ENCODE measurements around the gene GPR21. TPM values are rescaled to one million over a fixed set of nuclear protein-coding genes. Genes with fewer than 3 reads are reported as not detected.
A peak's percentile ranks its signal among the peaks of the same experiment; 100 is the strongest.

GPR21 gene
- polyA plus RNA-seq, 3 donors: 0.32 to 0.33 TPM; not detected in 1

DNA sequence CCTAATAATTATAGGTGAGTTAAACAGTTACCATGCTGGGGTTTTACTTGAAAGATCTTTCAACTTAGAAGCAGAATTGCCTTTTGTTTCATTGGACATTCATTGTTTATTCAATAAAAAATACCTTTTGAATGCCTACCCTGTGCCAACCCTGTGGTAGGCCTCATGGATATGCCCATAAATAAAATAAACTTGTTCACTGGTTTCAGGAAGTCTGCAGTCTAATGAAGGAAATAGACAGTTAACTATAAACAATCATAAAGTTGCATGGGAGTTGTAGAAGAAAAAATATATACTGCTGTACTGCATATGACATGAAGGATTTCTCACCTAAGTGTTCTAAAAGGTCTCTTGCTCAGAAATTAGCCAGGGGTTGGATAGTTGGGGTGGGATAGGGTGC lies 5.3 kb upstream of the GPR21 start:
- DNase-seq (ENCODE audit: extremely low read depth in 1 of 11, low read depth in 9 of 11, low spot score in 4 of 11): no peak

DNA sequence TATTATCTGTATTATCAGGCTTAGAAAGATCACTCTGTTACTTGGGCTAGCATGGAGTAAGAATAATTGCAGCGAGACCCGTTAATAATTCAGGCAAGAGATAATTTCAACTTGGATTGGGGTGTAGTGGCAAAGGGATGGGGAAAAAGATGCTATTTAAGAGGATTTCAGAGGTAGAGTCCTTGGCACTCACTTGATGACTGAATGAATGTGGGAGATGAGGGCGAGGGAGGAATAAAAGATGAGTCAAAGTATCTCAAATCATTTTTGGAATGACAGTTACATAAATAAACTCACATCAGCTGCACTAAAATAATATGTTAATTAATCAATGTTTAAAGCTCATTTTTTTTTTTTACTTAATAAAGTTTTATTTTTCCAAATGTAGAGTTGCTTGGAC lies 4.5 kb upstream of the GPR21 start:
- DNase-seq (ENCODE audit: extremely low read depth in 1 of 11, low read depth in 9 of 11, low spot score in 4 of 11): no peak

DNA sequence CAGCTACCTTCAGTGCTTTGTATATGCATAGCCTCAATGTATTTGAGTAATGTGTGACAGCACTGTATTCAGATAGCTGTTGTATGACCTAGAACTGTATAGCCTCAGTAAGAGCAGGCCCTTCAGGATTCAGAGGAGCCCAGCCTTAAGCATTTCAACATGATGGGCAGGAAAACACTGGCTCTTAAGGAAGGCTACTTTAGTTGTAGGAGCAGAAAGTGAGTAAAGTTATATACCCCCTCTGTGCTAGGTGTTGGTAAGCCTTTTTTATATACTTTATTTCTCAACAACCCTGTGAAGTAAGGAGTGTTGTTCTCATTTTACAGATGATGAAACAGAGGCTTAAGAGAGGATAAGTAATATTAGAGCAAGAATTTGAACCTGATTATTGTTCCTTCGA lies 1.5 kb upstream of the GPR21 start:
- DNase-seq (ENCODE audit: extremely low read depth in 1 of 11, low read depth in 9 of 11, low spot score in 4 of 11): no peak

DNA sequence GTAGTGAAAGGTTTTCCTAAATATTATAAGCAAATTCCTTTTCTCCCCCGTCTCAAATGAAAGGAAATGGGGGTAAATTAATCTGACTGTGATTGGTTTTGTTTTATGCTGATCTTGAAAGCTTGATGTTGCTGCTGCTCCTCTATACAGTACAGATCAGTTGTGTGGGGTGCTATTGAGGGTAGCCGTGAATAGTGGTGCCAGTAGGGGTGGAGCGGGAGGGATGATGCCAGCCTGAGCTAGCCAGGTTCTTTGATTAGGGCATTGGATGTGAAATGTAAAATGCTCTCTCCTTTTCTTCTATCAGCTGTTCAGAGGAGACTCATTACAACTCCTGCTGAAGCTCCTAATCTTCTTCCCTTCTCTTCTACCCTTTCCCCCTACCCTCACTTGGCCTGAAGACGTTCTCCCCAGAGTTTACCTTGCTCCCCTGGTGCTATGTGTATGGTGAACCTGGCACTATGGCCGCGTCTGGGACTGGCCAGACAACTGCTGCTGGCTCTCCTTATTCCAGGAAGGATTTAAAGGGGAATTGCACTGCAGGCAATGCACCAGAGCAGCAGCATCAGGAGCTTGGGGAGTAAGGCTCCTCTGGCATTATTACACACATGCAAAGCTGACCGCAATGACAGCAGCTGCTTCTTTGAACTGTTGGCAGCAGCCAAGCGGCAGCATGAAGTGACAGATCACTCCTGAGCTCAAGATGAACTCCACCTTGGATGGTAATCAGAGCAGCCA lies 566 bp downstream of the GPR21 start:
- no peak for DNase-seq (ENCODE audit: extremely low read depth in 1 of 11, low read depth in 9 of 11, low spot score in 4 of 11)

DNA sequence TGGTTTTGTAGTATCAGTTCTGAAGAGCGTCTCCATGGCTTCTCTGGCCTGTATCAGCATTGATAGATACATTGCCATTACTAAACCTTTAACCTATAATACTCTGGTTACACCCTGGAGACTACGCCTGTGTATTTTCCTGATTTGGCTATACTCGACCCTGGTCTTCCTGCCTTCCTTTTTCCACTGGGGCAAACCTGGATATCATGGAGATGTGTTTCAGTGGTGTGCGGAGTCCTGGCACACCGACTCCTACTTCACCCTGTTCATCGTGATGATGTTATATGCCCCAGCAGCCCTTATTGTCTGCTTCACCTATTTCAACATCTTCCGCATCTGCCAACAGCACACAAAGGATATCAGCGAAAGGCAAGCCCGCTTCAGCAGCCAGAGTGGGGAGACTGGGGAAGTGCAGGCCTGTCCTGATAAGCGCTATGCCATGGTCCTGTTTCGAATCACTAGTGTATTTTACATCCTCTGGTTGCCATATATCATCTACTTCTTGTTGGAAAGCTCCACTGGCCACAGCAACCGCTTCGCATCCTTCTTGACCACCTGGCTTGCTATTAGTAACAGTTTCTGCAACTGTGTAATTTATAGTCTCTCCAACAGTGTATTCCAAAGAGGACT lies 1.5 kb downstream of the GPR21 start:
- no peak for DNase-seq (ENCODE audit: extremely low read depth in 1 of 11, low read depth in 9 of 11, low spot score in 4 of 11)

DNA sequence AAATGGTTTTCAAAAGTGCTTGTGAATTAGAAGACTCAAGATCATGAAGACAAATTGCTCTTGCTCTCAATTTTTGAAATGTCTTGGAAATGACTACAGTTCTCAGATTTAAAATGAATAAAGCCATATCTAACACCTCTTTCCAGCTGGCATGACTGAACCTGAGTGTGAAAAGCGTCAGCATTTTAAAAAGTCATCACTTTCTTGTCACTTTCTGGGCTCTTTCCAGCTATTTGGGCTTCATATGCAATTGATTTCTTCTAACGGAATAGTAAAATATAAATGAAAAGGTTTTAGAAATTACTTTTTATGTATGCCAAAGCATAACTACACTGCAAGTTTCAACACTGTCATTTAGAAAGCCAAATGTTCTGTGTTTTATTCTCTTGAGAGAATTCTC lies 2.3 kb downstream of the GPR21 start:
- no peak for DNase-seq (ENCODE audit: extremely low read depth in 1 of 11, low read depth in 9 of 11, low spot score in 4 of 11)

DNA sequence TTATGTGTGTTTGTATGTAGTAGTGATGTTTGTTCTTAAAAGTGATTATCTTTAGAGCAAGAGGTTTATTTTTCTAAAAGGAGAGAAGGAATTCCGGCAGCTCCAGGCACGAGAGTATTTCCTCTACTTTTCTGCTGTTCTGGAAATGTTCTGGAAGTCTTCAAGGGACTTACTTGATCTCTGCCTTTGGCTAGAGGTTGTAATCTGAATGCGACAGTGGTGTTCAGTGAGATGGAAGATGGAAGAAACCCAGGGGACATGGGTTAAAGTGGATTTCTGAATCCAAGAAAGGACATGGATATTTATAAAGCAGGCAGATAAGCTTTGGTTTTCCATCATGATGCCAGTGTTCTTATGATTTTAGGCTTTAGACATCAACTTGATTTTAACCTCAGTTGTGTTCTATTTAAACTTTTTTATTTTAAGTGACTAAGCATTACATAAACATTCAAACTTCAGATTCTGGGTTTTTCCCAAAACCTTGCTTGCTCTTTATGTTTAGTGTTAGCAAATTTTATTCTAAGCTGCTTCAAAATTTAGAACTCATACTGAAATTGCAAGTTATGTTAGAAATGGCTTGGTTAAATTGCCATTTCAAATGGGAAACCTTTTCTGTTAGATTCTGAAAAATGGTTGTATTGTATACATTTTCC lies 3.6 kb downstream of the GPR21 start:
- no peak for DNase-seq (ENCODE audit: extremely low read depth in 1 of 11, low read depth in 9 of 11, low spot score in 4 of 11)

DNA sequence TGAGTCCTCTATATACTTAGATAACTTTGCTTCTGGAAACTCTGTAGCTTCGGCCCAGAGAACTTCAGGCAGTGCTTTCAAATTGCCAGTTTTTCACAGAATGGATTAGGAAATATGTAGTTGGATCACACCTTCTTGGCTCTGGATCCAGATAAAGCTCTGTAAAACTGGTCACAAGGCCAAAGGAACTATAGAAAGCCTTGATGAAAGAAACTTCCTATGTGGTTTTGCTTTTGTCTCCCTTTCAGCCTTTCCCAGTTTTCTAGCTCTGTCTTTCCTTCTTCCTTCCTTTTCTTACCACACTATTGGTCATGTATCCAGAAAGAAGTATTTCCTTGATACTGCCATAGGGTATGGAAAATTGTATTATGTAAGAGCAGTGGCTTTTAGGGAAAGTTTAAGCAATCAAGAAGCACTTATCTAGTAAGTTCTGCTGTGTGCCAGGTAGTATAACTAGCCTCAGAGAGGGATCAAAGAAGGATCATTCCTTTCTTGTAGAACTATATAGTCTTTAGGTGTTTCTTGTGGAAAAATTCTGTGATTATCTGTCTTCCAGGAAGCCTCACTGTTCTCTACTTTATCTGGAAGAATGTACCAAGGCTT lies 6.3 kb downstream of the GPR21 start:
- DNase-seq (ENCODE audit: extremely low read depth in 1 of 11, low read depth in 9 of 11, low spot score in 4 of 11): no peak

DNA sequence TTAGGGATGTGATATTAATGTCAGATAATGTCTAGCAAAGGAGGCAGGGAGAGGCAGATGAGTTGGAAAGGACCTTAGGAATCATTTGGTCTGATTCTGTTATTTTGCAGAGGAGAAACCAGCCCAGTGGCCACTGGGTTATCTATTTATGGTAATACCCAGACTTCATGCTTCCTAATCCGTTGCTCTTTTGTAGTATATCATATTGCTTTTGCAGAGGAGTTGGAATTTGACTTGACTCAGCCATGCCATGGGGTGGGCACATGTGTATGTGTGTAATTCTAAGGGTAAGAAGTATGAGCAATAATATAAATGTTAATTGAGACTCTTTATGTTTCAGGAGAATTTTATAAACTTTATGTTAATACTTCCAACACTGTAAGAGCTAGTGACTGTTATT lies 7.3 kb downstream of the GPR21 start:
- DNase-seq (ENCODE audit: extremely low read depth in 1 of 11, low read depth in 9 of 11, low spot score in 4 of 11): no peak

DNA sequence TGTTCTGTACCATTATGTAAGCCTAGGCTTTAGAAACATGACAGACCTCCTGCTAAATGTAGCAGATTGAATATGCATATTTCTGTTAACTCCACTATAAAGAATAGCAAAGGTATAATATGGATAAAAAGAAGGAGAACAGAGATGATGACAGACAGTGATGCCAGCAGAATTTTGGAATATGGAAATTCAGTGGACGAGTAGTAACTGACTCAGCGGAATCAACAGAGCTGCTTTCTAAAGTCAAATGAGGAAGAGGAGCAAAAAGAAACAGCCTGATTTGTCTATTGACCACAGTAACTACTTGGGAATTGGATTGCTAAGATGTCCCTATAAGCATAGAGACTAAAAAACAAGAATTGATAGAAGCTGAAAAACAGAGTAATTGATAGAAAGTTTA lies 8.0 kb downstream of the GPR21 start:
- no peak for DNase-seq (ENCODE audit: extremely low read depth in 1 of 11, low read depth in 9 of 11, low spot score in 4 of 11)

DNA sequence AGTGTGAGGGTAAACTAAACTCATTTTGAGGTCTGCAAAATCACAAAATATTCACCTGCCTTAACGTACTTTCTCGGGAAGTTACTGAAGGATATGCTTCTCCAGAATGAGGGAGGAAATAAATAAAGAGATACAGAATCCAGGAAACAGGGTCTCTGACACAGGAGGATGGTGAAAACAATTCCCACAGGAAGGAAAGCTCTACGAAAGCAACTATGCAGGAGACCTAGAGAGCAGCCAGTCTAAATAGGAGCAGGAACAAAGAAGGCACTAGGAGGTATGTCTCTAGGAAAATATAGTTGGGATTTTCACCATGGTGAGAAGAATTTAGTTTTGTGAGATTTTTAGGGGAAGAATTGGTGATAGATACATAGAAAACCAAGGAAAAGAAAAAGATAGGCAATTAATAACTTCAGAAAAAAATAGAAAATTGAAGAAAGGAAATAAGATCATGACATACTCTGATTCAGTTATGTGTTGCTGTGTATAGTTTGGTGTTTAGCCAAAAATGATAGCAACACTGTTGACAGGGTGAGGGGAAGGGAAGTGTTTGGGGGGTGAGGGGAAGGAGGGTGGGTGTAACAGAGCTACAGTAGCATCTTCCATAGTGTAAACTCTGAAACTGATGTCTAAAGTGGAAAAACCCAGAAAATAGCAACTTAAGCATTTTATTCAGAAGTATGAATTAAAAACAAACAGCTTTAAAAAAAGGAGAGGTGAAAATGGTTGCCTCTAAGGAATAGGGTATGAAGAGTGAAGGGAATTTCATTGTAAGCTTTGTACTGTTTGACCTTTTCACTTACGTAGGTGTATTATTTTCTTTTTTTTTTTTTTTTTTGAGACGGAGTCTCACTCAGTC lies 9.8 kb downstream of the GPR21 start:
- no peak for DNase-seq (ENCODE audit: extremely low read depth in 1 of 11, low read depth in 9 of 11, low spot score in 4 of 11)

DNA sequence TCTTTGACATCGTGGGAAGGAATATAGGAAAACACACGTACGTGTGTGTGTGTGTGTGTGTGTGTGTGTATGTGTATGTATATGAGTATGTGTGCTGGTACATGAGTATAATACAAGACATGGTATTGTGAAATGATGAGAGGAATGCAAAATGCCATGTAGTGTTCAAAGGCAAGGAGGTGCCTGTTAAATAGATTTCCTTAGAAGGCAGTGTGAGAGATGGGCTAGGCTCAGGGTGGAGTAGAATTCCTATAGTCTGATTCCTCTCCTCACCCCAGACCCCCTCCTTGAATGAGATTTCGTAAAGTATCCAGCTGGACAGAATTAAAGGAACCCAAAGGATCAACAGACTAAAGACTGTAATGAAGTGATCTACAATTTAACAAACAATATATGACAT lies 11.1 kb downstream of the GPR21 start:
- DNase-seq (ENCODE audit: extremely low read depth in 1 of 11, low read depth in 9 of 11, low spot score in 4 of 11): no peak

DNA sequence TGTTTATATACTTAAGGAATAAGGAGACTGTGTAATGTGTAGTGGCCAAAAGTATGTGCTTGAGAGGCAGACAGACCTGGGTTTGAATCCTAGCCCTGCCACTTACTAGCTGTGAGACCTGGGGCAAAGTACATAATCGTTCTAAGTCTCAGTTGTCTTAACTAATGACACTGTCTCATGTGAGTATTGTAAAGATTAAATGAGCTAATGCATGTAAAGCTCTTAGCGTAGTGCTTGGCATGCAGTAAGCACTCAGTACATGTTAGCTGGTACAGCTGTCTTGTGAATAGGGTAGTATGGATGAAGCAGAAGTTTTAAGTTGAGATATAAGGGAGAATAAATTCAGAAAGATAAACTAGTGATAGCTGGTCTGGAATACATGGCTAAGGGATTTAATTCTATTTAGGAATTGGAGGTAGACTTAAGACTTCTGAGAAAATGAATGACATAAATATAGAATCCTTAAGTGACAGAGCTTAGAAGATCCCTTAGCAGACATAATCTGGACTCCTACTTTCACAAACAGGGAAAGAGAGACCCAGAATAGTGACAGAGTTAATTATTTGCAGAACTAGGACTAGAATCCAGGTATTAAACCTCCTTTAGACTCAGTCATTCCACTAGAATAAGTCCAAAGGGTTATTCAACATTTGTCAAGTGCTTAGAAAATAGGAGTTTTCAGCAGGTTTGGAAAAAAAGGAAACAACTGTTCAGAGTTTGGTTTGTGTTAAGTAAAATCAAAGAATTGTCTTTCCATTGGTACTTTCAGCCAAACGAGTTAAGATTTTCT lies 13.1 kb downstream of the GPR21 start:
- DNase-seq (ENCODE audit: extremely low read depth in 1 of 11, low read depth in 9 of 11, low spot score in 4 of 11): no peak

DNA sequence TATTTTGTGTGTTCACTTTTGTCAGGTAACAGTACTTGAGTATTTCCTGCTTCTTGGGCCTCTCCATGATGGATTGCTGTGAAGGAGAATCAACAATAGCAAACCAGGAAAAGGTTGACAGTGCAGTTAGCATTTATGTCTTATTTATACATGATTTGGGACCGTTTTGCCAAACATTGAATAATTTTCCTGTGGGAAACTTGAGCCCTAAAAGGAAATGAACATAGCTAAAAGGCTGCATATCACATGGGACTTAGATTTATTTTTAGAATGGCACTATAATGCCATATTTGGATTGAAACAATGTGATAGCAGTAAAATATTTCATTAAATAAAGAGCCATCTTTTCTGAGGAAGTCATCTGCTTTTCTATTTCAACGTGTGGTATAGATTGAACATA lies 15.3 kb downstream of the GPR21 start:
- DNase-seq (ENCODE audit: extremely low read depth in 1 of 11, low read depth in 9 of 11, low spot score in 4 of 11): peak in 1 of 11 donors; percentile 39

DNA sequence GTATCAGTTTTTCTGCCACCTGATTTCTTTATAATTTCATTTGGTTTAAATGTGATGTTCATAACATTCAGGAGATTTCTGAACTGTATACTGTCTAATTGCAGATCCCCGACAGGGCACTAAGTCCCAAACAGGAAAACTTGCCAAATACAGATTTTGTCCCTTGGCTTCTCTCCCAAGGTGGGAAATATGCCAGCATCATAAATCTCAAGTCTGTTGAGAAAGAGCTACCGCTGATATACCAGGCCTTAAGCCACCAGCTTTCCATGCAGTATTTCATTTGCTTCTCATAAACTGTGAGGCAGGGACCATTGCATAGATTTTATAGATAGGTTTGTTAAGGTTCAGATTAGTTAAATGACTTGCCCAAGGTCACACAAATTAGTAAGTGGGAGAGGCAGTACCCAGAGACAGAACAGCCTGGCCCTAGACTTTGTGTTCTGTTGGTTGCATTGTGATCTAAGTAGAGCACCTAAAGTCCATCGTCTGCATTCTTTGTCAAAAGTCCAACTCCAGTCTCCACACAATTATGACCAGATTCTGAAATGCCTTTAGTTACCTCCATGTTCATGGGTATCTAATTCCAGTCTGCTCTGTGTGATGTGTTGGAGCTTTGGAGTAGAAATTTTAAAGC lies 16.2 kb downstream of the GPR21 start:
- DNase-seq (ENCODE audit: extremely low read depth in 1 of 11, low read depth in 9 of 11, low spot score in 4 of 11): no peak

DNA sequence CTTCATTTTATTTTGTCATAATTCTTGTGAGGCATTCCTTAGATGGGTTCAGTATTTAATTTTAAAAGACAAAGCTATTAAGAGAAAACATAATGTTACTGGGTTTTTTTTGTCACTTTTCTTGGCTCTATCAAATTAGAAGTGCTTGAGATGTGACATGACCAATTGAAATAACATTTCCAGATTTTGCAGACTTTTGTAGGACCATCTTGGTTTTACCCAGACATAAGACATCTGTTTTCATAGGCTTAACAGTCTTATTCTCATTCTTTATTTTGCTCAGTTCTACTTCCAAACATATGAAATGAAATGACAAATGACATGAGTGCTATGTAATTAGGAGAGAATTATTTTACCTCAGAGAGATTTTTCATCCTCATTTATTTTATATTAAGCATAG lies 19.6 kb downstream of the GPR21 start:
- DNase-seq (ENCODE audit: extremely low read depth in 1 of 11, low read depth in 9 of 11, low spot score in 4 of 11): no peak

DNA sequence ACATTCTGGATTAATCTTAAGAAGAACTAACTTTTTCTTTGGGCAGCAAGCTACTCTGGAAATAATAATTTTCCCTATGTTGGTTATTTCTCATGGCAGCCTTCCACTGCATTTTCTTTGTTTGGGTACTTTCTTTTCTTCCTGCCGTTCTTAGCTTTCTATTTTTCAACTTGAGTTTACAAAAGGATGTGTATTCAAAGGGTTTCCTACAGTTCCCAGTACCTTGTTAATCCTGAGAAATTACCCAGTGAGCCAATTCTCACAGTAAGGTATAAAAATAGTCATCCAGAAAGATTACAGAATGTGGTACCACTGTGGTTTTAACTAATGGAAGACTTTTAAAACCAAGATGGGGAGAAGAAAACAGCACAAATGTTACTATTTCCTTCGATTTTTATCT lies 20.2 kb downstream of the GPR21 start:
- DNase-seq (ENCODE audit: extremely low read depth in 1 of 11, low read depth in 9 of 11, low spot score in 4 of 11): no peak

DNA sequence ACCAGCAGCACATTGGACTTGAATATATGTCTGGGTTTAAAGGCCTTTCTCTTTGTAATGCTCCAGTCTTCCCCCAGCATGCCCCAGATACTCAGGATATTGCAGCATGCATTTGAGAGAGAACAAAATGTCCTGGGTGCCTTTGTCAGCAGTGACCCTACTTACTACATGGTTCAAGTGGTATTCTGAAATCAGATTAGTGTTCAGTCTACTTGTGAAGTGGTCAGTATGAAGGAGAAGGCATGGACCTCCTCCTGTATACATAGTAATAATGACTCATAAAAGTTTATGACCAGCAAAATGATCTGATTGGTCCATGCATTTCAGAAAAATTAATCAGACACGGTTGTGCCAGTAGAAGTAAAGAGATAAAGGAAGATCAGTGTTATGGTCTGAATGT lies 25.4 kb downstream of the GPR21 start:
- no peak for DNase-seq (ENCODE audit: extremely low read depth in 1 of 11, low read depth in 9 of 11, low spot score in 4 of 11)

Measured in renal cortex interstitium (tissue), 11 donors.